ELR (cell line): ENCODE measurements around the gene BLVRB.
"Not testable (repeated sequence)": the region's sequence is repeated elsewhere in the genome, so short reads cannot be mapped to it uniquely, and the experiment has no call there.

Experiments
- DNase-seq: peaks from one replicate; pipeline ENCODE4 v3.0.0-alpha.2; 2015; ENCODE audit warnings: low read depth

Gene BLVRB

GRCh38 chr19:40449506-40449905, 16.0 kb downstream of the BLVRB start:
- no peak for DNase-seq

GRCh38 chr19:40446263-40446784, 19.2 kb downstream of the BLVRB start:
- no peak for DNase-seq

GRCh38 chr19:40445780-40446262, 19.7 kb downstream of the BLVRB start:
- DNase-seq: no peak

GRCh38 chr19:40444825-40445312, 20.7 kb downstream of the BLVRB start:
- no peak for DNase-seq

DNA sequence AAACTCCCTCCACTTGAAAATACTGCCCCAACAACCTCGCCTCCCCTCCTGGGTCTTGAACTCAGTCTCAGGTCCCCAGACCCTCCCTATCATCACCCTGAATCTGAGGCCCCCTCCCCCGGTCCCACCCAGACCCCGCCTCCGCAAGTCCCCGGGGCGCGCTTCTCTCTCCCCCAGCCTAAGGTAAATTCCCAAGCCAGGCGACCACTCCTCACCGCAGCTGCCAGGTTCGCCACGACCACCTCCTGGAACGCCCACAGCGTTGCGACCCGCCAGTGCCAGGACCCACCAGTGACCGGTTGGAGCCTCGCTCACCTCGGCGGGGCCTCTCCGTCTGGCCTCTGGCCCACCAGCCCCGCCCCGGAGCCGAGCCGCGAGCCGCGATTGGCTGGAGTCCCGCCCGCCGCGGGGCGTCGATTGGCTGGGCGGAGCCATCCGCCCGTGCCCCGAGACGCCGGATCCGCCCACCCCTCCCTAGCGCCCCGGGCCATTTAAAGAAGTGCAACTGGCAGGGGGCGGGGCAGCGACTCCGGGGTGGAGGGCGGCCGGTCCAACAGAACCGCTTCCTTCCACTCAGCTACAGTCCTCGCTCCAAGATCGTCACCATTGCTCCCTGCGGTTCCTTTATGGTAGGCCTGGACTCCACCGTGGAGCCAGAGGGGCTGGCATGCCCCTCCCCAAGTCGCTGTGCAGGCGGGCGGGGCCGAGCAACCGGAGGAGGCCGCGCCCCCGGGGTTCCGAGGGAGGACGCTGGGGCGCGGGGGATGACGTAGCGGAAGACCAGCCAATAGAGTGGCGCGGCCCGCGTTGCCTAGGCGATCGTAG, 21.3 kb downstream of the BLVRB start, which contains the start of gene SERTAD3:
Gene SERTAD3 (minus strand): TSS at position 336 of the 825 bp plus-strand sequence. CDS start 2,255 bp downstream, outside the sequence.
- peak; percentile 96 for DNase-seq

DNA sequence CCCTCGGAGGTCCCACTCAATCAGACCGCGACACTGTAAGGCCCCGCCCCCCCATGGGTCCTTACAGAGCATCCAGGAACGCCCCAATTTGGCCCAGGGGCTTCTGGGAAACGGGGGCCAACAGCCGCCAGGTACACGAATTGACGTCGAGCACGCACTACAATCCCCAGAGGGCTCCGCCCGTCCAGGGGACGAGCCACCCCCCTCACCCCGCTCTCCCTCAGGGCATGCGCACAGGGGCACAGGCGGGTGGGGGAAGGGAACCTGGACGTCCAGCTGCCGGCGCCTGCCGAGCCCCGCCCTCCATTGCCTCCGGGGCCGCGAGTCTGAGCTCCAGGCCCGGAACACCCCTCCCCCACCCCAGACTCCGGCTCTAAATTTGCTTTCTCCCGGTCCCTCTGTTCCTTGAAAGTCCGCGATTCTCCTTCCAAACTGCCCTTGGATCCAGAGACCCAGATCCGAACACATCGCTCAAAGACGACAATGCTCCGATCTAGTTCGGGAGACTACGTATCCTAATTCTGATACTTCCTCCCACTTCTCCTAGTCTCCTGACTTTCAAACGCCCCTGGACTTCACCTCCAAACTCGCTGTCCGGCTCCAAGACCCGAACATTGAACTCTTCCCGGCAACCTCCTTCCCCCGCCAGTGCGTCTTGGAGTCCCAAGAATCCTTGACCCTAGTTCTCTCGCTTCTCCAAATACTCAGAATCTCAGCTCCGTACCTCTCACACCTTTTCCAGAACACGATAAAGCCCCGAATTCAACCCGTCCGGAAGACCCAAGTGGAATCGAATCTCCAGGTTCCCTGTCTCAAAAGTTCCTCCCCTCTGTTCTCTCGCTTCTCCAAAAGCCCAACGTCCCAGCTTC, 22.2 kb downstream of the BLVRB start:
- DNase-seq: peak; percentile 100

DNA sequence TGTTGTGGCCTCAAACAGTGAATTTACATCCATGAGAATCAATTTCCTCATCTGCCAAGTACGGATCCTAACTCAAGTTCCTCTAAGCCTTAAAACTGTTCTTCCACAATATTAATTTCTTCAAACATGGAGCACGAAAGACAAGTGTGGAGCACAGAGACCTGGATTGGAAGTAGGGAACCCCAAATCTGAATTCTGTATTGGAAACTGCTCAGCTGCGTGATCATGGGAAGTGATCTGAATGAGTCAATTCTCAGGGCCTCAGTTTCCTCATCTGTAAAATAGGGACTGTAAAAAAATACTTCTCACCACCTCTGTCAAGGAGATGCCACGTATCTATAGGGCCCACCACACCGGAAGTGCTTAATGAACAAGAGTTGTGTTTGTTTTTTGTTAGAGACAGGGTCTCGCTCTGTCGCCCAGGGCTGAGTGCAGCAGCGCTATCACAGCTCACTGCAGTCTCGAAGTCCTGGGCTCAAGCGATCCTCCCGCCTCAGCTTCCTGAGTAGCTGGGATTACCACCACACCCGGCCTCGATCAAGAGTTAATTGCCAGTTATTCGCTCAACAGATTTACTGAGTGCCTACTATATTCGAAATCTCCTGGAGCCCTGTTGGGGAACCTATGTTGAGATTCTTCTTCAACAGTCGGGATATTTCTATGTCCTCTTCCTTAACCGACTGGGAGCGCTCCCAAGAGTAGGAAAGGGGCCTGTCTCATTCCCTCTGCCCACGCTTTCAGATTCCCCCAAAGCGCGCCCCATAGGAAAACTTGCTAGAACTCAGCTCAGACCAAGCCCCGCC, 23.0 kb downstream of the BLVRB start:
- DNase-seq: no peak

DNA sequence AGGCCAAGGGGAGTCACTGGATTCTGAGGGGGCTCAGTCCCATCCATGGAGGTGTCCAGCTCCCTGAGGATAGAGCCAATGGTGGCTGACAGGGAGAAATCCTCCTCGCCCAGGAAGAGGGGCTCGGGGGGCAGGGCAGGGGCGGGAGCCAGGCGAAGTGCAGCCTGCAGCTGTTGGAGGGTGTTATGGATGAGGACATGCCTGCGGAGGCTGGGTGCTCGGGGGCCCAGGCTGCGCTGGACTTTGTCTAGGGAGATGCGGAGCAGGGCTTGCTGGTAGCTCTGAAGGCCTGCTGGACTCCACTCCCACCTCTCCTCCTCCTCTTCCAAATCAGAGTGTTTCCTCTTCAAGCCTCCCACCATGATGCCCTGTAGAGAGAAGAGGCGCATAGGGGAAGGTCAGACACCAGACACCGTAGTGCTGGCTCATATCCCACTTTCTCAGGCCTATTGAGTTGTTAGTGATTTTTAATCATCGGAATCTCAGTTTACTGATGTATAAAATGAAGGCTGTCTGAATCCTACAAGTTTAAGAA, 23.8 kb downstream of the BLVRB start:
- DNase-seq: no peak

DNA sequence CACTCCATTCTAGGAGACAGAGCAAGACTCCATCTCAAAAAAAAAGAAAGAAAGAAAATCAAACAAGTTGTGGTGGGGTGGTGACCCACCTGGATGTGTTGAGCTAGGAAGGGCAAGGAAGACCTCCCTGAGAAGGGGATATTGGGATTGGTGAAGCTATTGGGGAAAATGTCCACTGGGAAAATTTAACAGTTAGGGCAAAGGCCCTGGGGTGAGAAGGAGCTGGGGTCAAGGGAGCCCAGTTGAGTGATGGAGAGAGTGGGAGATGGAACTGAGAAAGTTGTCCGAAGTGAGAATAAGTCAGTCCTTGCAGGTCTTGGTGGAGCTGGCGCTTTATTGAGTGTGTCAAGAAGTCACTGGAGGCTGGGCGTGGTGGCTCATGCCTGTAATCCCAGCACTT, 27.3 kb downstream of the BLVRB start:
- no peak for DNase-seq

GRCh38 chr19:40433391-40434216, 31.9 kb downstream of the BLVRB start:
- DNase-seq: peak; percentile 92

- not testable (repeated sequence) for DNase-seq
These were observed 32.8 kb downstream of the BLVRB start for GRCh38 chr19:40432760-40433159.

- no peak for DNase-seq
These were observed 33.8 kb downstream of the BLVRB start for GRCh38 chr19:40431698-40432097.

DNA sequence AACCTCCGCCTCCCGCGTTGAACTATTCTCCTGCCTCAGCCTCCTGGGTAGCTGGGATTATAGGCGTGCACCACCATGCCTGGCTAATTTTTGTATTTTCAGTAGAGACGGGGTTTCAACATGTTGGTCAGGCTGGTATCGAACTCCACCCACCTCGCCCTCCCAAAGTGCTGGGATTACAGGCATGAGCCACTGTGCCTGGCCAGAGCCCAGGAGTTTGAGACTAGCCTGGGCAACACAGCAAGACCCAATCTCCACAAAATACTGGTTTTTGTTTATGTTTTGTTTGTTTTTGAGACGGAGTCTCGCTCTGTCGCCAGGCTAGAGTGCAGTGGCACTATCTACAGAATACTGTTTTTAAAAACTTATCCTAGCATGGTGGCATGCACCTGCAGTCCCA, 35.3 kb downstream of the BLVRB start:
- not testable (repeated sequence) for DNase-seq

DNA sequence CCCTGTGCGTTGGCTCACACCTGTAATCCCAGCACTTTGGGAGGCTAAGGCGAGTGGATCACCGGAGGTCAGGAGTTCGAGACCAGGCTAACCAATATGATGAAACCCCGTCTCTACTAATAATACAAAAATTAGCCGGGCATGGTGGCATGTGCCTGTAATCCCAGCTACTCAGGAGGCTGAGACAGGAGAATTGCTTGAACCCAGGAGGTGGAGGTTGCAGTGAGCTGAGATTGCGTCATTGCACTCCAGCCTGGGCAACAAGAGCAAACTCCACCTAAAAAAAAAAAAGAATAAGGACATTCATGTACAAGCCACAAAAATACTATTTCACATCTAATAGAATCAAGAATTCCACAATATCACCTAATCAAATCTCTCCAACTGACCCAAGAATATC, 37.3 kb downstream of the BLVRB start:
- DNase-seq: not testable (repeated sequence)

- DNase-seq: peak; percentile 98
These were observed 39.9 kb downstream of the BLVRB start, which contains the start of gene SERTAD1 for GRCh38 chr19:40425450-40426287. TSS of gene SERTAD1 (minus strand) at chr19:40425992. CDS start at chr19:40423546, 2,446 bp downstream.

GRCh38 chr19:40424637-40425449, 40.7 kb downstream of the BLVRB start:
- DNase-seq: peak; percentile 40

- no peak for DNase-seq
These were observed 41.6 kb downstream of the BLVRB start for GRCh38 chr19:40423938-40424337.
